ENCODE data around the gene ZNF804B. TPM values are rescaled to one million over a fixed set of nuclear protein-coding genes. Genes with fewer than 3 reads are reported as not detected.

Gene ZNF804B
- not detected in 5 replicates for total RNA-seq (2022; extraction: Qiagen RNA extraction; ENCODE audit: low read depth)

GRCh38 chr7:88759230-88760135 is at the start of gene ZNF804B:
TSS of gene ZNF804B (plus strand) at chr7:88759700. CDS start at chr7:88759977, 277 bp downstream.

GRCh38 chr7:88795553-88795952 is 36.1 kb downstream of the ZNF804B start, which contains the start of gene TEX47:
TSS of gene TEX47 (minus strand) at chr7:88795737. CDS start at chr7:88794942, 795 bp downstream.

Other genes with a start within 250 kb of the ZNF804B start
- gene TEX47, start 36.0 kb downstream of the ZNF804B start, total RNA-seq (2022; extraction: Qiagen RNA extraction; ENCODE audit: low read depth) = not detected in 5 replicates

All from A549 treated with GW870086 at 1 μM for 4 hours (cell line).